Kasumi-1 (cell line): ENCODE data around the gene NFIL3.
"Not testable (repeated sequence)": the region's sequence is repeated elsewhere in the genome, so short reads cannot be mapped to it uniquely, and the experiment has no call there.

Experiments
- DNase-seq, 2 experiments: peaks; one replicate each; lab custom pipeline; 2025; lab: John Stamatoyannopoulos, UW

The NFIL3 gene, protein sequence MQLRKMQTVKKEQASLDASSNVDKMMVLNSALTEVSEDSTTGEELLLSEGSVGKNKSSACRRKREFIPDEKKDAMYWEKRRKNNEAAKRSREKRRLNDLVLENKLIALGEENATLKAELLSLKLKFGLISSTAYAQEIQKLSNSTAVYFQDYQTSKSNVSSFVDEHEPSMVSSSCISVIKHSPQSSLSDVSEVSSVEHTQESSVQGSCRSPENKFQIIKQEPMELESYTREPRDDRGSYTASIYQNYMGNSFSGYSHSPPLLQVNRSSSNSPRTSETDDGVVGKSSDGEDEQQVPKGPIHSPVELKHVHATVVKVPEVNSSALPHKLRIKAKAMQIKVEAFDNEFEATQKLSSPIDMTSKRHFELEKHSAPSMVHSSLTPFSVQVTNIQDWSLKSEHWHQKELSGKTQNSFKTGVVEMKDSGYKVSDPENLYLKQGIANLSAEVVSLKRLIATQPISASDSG

DNA sequence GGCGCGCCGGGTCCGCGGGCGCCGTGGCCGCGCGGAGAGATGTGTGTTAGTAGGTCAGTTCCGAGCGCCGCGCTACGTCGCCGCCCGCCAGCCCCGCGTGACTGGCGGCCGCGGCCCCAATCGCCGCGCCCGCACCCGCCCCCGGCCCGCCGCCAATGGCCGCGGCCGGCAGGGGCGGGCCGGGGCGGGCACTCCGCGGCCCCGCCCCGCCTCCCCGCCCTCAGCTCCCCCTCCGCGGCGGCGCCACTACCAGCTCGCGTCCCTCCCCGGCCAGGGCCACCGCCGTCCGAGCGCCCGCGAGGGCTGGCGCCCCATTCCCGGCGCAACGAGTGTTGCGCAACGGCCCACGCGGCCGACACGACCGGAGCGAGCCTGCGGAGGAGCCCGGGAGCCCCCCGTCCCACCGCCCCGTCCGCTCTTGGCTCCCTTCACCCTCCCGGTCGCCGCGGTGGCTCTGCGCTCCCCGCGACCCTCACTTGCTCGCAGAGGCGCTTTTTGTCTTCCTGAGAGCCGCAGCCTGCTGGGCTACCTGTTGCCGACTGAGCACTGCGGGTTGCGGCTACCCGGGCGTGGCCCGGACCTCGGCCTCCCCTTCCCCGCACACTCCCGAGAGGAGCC, at the start of gene NFIL3:
Gene NFIL3, minus strand, starts transcription at position 48 of the 618 bp plus-strand sequence. CDS start 13,098 bp downstream, outside the sequence.
- peak; percentile 40 to 47 for DNase-seq

DNA sequence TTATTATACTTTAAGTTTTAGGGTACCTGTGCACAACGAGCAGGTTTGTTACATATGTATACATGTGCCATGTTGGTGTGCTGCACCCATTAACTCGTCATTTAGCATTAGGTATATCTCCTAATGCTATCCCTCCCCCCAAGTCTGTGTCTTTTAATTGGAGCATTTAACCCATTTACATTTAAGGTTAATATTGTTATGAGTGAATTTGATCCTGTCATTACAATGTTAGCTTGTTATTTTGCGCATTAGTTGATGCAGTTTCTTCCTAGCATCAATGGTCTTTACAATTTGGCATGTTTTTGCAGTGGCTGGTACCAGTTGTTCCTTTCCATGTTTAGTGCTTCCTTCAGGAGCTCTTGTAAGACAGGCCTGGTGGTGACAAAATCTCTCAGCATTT, 47.9 kb upstream of the NFIL3 start:
- DNase-seq, result not testable (repeated sequence)

DNA sequence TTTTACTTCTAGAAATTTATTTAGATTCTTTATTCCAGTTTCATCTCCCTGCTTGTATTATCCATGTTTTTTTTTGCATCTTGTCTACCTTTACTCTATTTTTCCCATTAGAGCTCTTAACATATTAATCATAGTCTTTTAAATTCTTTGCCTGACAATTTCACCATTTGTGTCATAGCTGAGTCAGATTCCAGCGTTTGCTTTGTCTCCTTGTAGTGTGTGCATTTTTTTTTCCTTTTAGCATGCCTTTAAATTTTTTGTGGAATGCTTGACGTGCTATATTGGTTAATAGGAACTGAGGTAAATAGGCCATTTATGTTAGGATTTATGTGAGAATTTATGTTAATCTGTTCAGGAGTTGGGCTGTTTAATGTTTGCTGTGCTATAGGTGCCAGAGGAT, 41.8 kb upstream of the NFIL3 start:
- no peak for DNase-seq

DNA sequence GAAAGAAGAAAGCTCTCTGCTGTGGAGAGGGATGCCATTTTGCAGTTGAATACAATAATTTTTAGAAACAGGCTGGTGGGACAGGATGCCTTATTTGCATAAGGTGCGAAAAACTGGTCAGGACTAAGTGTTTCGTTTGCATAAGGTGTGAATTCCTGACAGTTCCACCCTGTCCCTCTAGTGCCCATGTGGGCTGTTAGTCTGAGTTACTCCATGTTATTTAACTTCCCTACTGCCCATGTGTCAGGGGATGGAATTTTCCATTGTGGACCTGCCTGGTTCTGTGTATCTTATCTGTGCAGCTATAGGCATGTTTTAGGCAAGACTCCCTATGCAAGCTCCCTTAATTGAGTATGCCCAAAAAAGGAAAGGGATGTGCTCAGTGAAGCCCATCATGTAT, 35.3 kb upstream of the NFIL3 start:
- no peak for DNase-seq

DNA sequence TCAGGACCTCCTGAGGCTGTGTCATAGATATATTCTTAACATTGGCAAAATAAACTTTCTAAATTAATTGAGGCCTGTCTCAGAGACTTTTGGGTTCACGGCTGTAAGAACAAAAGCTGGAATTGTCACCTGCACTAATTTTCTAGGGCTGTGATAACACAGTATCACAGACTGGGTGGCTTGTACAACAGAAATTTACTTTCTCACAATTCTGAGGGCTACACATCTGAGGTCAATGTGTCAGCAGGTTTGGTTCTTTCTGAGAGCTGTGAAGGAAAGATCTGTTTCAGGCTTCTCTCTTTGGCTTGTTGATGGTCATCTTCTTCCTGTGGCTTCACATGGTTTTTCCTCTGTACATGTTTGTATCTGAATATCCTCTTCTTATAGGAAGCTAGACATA, 29.2 kb upstream of the NFIL3 start:
- DNase-seq, result no peak

DNA sequence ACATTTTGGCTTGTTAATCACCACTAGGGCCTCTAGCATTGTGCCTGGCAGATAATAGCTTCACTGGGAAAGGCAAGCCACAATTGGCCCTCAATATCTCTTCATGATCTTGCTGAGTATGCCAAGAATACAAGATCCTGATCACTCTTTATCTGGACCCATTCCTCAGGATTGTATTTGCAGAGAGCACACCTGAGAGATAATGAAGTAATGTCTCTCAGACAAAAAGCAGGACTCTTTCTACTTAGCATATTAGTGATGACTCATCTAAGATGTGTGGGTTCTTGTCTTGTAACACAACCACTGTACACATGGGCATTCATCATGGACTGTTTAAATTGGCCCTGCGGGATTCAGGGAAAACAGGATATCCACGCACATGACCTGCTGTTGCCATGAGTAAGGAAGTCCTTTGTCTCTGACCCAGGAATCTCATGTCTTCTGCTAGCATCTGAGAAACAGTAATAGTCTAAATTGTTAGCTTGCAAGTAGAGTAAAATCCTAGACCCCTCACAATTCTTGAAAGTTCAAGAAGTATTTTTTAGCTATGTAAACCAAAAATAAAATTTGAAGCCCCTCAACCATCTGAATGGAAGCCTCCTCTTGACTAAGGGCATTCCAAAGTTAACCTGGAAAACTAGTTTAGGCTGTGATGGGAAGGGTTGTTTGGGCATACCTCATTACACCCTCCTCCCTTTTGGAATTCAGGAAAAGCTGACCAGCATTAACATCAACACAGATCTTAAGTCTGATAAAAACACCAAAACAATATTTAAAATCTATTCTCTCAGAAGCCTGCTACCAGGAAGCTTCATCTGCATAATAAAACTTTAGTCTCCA, 28.0 kb upstream of the NFIL3 start:
- no peak for DNase-seq

DNA sequence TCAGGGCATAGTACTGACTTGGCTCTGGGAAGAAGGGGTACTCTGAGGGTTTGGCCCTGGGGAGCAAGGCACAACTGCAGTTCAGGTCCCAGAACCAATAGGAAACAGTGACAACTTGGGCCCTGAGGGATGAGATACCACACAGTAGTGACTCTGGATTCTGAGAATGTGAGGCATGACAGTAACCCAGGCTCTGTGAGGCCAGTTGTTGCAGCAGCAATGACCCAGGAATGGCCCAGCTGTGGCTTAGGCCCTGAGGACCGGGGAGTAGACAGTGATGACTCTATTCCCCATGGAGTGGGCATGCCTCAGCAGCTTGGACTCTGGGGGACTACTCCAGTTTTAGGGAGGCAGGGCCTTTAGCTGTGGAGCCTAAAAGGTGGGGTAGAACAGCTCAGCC, 21.5 kb upstream of the NFIL3 start:
- DNase-seq, result no peak

DNA sequence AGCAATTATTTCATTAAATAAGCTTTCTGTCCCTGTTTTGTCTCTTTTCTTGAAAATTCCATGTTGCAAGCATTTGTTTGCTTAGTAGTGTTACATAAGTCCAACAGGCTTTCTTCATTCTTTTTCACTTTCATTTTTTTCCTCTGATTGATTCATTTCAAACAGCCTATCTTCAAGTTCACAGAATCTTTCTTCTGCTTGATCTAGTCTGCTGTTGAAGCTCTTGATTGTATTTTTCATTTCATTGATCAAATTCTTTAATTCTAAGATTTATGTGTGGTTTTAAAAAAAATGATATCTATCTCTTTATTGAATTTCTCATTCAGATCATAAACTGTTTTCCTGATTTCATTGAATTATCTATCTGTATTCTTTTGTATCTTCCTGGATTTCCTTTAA, 20.4 kb upstream of the NFIL3 start:
- DNase-seq, result no peak

DNA sequence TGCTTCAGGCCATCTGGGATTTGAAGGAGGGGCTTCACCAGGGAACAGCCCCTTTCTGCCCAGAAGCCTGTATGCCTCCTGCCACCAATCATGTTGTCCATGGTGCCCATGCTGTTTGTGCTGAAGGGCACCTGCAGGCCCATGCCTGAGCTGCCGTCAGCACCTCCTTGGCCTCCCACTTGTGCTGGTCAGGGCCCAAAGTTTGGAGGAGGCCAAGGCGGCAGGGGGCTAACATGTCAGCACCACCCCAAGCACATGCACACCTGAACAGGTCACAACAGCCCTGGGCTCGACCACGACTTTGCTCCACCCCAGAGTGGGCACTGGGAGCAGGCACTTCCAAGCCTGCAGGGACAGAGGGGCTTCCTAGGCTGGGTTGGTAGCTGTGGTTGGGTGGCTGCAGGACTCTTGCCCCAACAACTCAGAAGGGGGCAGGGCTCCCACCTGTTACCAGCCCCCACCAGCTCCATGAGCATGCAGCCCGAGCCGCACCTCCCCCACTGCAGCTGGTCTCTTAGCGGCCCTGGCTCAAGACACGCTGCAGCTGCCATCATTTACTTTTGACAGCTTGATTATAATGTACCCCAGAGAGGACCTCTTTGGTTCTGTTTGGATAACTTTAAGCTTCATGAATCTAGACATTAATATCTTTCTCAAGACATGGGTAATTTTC, 19.8 kb upstream of the NFIL3 start:
- no peak for DNase-seq

DNA sequence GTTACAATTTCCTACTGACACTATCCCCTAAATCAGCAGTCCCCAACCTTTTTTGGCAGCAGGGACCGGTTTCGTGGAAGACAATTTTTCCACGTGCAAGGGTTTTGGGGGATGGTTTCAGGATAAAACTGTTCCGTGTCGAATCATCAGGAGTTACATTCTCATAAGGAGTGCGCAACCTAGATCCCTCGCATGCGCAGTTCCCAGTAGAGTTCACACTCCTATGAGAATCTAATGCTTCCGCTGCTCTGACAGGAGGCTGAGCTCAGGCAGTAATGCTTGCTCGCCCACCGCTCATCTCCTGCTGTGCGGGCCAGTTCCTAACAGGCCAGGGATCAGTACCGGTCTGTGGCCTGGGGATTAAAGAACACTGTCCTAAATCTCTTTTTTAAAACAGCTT, 13.2 kb upstream of the NFIL3 start:
- no peak for DNase-seq

DNA sequence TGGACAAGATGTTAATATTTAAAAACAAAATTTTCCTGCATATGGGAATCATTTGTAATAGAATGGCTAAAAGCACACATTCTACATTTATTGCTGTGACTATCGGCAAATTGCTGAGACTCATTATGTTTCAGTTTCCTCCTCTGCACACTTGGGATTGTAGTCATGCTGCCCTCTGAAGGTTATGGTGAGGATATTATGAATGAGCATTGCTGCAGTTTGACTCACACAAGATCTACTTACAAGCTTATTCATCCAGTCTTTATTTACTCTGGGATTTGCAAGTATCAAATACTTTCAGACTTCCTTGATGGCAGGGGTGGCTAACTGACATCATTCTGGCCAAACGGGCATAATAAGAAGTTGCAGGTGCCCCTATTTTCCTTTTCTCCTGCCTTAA, 9.5 kb upstream of the NFIL3 start:
- DNase-seq, result peak; percentile 68 to 80

DNA sequence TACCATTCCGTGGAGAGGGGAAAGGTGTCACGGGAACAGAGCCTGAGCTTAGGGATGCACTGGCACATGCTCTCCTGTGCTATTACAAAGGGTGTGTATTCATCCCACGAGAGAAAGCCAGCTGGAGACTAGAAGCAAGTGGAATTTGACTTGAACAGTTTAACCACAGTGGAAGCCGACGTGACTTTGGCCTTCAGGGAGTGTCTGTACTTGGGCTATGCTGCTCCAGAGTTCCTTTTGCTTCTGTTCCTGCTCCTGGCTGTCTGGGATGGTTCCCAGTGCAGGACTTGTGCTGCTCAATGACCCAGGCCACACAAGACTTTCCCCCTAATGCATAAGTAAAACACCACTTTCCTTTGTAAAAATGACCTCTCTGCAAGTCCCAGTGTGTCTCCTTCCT, 7.9 kb upstream of the NFIL3 start:
- DNase-seq, result no peak

DNA sequence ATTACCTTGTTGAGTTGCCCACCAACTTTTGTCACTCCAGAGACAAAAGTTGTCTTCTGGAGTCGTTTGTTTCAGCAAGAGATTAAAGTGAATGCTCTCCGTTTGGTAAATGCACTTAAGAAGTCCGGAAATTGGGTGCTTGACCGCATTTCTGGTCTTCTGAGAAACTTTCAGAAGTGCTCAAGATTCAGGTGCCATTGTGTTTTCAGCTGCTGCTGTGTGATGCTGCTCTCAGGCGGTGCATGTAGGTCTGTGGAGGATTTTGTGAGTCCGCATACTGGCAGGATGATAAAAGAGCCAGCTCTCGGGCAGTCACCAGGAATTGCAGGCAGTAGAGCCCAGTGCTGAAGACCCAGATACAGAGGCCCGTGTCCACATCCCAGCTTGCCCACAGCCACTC, 5.9 kb upstream of the NFIL3 start:
- DNase-seq, result no peak

DNA sequence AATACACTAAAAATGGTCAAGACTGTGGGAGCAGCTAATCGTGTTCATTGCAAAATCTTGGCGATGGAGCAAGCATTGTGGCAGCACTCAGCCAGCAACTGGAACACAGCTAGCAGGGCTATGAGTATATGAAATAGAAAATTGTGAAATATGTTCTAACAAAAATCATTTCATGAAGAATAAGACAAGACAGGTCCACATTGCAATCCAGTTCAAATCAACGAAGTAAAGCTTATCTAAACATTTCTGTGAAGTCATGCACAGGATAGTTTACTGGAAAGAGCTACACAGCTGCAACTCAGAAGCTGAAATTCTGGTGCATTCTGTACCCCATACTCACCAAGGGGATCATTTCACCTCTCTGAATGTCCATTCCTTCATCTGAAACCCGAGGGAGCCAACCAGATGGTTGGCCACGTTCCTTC, 5.3 kb upstream of the NFIL3 start:
- DNase-seq, result no peak

DNA sequence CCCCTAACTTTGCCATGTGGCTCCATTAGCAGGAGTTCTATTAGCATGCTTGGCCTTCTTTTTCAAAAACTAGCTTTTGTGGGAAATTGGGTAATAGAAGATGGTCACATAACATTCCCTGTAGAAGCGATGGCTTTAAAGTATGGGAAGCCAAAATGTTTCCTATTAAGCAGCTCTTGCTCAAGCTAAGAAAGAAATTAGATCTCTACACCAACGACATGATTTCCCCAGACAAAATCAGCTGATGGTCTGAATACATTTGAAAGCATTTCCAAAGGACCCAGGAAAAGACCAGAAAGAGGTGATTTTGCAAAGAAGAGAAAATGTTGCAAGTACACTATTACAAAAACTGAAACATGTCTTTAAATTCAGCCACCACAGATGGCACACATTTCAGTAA, 4.8 kb upstream of the NFIL3 start:
- DNase-seq, result no peak

DNA sequence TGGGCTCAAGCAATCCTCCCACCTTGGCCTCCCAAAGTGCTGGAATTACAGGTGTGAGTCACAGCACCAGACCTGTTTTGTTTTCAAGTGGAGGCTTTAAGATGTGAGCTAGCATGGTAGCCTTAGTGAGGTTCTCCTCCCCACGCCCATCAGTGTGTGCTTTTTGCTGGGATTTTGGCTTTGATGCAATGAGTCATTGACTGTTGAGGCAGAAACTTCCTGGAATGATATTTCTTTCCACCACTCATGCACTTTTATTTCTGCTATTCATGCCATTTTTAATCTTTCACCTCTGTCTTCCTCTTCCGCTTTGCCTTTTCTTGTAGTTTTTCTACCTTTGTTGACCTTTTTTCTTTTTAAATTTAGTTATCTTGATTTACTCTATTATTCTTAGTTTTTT, 4.2 kb upstream of the NFIL3 start:
- DNase-seq, result no peak

DNA sequence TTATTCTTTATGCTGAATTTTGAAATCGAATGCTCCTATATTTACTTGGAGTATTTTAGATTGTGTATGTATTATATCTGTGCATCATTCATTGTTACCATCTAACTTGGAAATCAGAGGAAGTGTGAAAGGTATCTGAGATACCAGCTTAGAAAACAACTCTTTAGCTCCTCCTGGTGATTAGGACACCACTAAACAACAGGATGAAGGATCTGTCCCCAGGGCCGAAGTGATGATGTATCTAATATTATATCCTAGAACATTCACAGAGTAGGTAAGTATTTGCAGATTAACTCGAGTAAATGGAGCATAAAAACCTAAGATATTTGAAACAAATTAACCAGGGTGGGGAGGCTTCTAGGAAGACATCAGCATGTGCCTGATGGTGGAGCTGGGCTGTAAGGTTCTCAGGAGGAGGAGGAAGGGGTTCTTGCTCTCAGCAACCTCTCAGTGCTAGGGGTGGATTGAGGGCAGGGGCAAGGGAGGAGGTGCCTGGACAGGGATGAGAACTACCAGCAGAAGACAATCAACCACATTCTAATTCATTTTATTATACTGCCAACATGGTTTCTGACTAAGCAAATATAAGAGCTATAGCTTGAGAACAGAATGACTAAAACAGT, 2.6 kb upstream of the NFIL3 start:
- peak; percentile 50 to 76 for DNase-seq

DNA sequence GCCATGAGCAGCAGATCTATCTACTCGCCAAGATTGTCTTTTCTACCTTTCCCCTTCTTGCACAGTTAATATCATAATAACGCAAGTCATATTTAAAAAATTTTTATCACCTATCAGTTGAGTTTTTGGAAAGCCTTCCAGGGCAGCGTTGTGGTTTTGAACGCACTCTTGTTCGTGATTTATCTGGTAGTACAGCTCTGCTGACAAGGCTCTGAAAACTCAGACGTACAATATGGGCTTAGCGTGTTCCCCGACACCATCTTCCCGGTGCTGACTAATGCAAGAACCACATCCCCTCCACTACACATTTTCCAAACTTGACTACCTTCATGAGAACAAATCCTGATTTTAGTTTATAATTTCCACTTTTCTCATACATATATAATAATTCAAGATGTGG, 1.6 kb upstream of the NFIL3 start:
- no peak for DNase-seq

DNA sequence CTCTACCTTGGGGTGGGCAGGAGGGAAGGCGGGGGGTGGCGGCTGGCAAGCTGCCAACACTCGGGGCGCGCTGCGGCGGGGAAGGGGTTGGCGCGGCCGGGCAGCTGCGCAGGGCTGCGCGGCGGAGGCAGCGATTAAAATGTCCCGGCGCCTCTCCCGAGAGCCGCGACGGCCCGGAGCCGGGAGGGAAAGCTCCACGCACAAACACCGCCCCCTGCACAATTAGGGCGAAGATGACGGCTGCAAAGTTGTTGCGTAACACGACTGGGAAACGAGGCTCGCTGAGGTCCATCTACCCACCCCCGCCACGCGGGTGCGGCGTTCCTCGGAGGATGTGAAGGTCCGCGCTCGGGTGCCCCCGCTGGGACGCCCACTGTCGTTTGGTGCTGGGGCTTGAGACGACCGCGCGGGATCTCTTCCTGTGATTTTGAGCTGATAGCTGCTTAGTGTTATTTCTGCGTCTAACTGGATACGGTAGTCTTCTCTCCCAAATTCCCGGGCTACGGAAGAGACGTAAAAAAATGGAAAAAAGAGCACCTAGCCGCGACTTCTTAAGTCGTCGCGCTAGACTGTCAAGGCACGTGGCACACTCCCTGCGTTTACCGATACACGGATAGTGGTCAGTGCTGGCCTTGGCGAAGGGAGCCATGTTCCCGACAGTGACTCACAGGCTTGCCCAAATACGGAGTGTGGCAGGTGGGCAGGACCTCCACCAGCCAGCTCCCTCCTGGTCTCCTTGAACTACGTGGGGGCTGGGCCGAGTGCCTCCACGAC, 958 bp upstream of the NFIL3 start:
- no peak for DNase-seq

DNA sequence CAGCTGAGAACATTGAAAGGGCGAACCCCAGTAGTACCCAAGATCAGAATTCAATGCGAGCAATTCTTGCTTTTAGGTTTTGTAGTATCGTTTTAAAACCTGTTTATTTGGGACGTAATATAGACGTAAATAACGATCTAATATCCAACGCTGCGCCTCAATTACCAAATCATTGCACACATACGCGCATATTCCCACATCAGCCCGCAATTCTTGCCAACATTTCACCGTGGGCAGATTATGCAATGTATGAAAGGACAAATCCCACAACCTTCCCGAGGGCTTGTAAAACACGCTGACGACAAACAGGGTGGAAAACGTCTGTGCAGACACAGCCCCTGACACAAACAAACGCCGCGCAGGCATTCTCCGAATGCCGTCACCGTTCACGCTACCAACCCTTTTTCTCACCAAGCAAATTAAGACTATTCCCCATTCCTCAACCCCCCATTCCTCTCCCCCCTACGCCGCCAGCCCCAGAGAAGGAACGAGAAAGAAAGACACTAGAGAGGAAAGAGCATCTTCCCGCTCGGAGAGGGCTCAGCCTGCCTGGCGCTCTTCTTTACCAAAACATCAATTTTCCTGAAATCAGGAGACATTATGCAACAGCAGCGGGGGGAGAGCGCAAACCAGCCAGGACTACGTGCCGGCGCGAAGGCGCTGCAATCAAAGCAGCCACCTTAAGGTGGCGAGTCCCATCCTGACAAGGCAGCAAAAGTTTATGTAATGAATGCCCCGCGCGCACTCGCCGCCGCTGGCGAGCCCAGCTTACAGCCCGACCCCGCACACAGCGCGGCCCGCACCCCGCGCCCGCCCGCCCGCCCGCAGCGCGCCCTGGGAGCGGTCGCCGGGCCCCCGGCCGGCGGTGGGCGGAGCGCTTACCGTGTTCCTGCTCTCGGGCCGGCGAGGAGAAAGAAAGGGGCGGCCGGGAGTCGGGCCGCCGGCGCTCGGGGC, 597 bp downstream of the NFIL3 start:
- peak; percentile 28 to 47 for DNase-seq
